HG03060 (cell line): ENCODE data around the gene ADM.
"Not testable (repeated sequence)": the region's sequence is repeated elsewhere in the genome, so short reads cannot be mapped to it uniquely, and the experiment has no call there.

Source experiments
- ATAC-seq: cut with Tn5 transposase; IDR thresholded peaks from one replicate; pipeline ENCODE4 v1.9.1; 2021; ENCODE audit warnings: low read depth, moderate number of reproducible peaks; ENCODE audit not compliant: unreplicated experiment

Gene ADM, protein sequence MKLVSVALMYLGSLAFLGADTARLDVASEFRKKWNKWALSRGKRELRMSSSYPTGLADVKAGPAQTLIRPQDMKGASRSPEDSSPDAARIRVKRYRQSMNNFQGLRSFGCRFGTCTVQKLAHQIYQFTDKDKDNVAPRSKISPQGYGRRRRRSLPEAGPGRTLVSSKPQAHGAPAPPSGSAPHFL

DNA sequence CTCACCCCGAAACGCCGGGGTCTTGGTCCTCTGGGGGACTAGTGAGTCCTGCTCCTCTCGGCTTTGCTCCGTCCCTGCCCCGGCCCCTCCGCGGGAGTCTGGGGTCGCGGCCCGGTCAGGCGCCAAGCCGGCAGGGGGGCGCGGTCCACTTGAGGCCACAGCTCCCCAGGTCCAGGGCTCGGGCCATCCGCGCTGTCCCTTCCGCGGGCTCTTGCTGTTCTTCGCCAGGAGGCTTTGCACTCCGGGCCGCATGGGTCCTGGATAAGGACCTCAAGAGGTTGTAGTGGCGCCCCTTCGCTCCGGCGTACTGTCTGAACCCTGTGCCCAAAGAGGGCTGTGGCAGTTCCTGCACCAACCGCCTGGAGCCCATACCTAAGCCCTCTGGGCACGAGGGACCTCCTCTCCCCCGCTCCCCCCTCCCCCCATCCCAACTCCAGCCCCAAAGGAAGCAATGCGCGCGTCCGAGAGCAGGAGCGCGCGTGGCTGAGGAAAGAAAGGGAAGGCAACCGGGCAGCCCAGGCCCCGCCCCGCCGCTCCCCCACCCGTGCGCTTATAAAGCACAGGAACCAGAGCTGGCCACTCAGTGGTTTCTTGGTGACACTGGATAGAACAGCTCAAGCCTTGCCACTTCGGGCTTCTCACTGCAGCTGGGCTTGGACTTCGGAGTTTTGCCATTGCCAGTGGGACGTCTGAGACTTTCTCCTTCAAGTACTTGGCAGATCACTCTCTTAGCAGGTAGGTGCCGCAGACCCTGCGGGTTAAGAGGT lies at the start of gene ADM:
TSS of gene ADM (plus strand) at position 579 of the 767 bp plus-strand sequence. CDS start 628 bp downstream, outside the sequence.
- no peak for ATAC-seq

DNA sequence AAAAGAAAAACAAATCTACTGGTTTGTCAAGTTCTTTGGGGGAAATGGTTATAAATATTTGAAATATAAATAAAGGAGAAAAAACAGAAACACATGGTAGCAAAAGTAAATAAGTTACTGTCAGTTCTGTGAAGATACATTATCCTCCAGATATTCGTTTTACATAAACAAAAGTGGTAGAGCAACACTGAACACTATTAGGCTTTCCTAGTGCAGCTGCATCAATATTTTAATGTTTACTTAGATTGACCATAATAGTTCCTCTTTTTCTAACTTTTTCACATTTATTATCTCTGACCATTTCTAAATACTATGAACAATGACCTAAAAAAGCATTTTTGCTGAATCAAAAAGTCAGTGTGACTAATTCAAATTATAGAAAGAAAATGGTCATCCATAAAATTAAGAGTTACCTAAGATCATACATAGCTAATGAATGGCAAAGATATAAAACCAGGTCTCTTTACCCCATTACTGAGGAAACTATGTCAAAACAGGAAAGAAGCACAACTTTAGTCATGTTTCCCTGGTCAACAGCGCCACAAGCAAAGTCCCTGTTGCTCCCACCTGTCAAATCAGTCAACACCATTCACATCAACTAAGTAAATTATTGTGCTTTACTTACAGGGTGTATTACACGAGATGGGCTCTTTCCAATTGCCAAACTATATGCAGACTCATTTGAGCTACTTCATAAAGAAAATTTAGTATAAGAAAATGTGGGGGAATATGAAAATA lies 49.3 kb upstream of the ADM start:
- no peak for ATAC-seq

DNA sequence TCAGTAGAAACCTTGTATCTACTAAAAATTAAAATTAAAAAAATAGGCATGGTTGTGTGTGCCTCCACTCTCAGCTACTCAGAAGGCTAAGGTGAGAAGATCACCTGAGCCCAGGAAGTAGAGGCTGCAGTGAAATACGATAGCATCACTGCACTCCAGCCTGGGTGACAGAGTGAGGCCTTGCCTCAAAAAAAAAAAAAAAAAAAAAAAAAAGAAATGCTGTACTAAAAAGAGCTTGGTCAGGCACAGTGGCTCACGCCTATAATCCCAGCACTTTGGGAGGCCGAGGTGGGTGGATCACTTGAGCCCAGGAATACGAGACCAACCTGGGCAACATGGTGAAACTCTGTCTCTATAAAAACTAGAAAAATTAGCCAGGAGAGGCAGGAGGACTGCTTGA lies 47.4 kb upstream of the ADM start:
- ATAC-seq, result no peak

DNA sequence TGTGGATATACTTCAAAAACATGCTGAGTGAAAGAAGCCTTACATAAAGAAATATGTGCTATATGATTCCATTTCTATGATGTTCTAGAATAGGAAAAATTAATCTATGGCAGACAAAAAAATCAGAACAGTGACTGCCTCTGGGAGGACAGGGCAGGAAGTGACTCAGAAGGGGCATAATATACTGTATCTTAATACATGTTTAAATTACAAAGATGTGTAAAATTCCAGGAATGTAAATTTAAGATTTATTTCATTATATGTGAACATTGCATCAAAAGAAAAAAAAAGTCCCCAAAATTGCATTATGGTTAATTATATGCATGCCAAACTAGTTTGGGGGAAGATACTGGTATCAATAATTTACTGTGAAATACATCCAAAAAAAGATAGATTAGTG lies 43.1 kb upstream of the ADM start:
- no peak for ATAC-seq

DNA sequence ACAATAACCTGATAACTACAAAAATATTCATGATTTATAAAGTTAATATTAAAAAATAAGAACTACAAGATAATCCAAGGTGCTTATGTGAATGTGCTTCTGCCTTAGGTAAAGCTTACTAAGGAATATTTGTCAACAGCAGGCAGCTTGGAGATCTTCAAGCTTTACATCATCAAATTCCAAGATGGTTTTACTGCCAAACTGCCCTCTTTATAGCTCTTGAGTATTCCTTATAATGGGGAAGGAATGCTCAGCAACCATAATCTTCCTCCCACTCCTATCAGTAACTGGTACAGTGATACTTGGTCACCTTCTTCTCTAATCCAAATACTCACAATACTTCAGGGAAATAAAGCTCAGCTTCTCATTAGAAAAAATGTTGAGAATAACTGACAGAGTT lies 40.9 kb upstream of the ADM start:
- no peak for ATAC-seq

DNA sequence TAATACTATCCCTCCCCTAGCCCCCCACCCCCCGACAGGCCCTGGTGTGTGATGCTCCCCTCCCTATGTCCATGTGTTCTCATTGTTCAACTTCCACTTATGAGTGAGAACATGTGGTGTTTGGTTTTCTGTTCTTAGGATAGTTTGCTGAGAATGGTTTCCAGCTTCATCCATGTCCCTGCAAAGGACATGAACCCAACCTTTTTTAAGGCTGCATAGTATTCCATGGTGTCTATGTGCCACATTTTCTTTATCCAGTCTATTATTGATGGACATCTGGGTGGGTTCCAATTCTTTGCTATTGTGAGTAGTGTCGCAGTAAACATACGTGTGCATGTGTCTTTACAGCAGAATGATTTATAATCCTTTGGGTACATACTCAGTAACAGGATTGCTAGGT lies 40.2 kb upstream of the ADM start:
- not testable (repeated sequence) for ATAC-seq

DNA sequence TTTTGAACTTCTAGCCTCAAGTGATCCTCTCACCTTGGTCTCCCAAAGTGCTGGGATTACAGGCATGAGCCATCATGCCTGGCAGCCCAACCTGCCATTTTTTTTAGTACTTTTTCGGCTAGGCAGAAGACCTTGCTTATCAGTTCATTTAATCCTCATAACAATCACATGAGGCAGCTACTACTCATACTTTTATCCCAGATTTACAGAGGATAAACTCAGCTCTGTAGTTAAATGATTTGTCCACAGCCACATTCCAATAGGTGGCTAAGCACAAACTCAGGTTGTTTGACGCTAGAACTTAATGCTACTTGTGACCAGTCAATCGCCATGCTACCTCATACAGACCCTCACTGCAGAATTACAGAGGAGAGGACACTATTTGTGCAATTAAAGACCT lies 38.9 kb upstream of the ADM start:
- no peak for ATAC-seq

DNA sequence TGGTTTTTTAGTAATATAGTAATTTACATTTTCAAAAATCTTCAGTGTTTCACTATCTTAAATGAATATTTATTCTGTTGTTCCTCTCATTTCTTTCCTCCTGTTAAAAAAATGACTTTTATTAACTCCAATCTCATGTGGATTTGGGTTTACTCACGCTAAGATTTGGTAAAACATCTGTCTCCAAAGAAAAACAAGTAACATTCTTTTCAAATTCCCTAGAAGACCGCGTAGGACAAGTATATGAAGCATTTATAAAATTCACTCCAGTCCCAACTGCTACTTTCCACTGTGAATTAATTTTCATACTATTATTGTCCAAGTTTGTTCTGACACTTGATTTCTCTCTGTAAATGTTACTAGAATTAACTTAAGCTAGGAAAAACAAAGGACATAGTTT lies 37.1 kb upstream of the ADM start:
- no peak for ATAC-seq

DNA sequence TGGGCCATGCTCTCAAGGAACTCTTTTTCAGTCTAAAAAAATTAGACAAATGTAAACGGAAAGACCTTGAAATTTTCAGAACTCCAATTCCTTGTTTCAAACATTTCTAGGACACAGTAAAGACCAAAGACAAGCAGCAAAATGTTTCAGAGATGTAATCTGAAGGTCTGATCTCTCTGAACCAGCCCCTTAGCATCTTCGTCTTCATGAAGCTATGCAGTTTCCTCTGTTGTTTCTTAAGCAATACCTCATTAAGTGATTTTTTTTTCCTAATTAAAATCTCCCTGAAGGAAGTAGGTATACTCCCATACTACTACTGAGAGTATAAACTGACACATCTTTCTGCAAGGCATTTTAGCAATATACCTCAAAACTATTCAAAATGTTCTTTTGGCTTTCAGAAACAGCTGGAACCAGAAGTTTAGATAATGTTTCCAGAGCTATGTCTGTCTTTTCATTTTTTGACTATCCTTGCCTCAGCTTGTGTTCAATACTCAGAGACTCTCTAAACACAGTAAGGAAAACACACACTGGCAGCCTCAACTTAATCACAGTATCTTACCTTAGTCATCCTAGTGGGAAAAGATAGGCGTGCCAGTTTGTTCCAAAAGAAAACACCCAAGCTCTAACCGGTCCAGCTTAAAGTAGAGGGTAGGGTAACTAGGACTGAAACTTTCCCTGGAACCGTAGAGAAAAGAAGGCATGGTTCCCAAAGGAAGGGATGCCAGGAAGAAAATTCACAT lies 36.0 kb upstream of the ADM start:
- ATAC-seq, result no peak

DNA sequence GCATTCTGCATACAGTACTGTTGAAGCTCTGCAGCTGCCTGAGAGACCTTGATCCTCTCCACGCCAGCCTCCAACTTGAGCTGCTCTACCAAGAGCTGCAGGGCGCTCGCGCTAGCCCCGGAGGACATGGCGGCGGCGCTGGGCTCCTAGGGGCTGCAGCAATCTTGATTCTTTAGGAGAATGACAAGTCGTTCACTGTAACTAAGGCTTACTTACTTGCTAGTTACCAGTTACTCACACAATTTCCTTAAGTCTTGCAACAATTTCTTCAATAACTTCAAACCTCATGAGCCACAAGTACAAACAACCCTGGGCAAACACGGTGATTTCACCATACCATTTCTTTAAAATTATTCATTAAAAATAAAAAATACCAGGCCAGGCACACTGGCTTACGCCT lies 32.7 kb upstream of the ADM start:
- ATAC-seq, result no peak

DNA sequence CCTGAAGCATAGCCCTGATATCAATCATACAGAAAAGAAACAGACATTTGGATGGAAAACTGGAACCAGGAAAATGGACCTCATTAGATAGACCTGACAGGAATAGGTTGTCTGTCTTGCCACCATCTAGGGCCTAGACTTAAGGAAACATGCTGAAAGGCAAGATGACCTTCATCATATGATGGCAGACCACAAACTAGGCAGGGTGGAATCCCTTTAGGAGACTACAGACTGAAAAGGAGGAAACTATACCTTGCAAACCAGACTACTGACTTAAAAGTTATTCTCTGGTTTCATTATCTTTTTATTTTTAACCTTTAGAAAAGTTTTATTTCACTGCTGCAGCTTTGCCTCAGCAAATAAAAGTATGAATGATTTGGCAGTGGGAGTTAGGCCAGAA lies 31.1 kb upstream of the ADM start:
- ATAC-seq, result no peak

DNA sequence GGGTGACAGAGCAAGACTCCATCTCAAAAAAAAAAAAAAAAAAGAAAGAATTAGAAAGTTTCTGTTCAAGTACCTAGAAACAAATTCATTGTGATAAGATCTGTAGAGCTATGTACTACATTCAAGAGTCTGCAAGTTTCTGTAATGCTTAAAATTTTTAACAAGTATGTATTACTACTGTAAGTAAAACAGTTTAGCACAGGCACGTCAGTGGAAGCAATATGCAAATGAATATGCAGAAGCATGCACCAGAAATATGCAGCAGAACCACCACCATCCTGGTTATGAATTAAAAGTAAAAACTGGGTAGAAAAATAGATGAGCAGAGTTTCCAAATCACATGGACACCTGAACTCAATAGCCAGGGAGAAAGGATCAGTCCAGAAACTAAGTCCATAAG lies 30.1 kb upstream of the ADM start:
- ATAC-seq, result no peak

DNA sequence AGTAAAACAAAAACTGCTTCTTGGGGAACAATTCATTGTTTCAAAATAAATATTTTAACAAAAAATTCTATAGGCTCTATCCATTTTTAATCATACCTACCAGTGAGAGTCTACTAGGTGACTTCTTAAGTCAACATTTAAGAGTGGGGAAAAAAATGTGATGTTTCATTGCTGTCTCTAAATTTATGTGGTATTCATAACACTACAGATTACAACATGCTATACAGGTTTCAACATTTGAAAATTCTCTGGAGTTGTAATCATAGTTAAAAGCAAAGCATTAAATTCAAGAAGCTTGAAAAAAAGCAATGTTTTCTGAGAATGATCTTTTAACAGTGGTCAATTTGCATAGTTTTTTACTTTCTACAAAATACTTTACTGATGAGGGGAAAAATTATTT lies 29.2 kb upstream of the ADM start:
- ATAC-seq, result no peak

DNA sequence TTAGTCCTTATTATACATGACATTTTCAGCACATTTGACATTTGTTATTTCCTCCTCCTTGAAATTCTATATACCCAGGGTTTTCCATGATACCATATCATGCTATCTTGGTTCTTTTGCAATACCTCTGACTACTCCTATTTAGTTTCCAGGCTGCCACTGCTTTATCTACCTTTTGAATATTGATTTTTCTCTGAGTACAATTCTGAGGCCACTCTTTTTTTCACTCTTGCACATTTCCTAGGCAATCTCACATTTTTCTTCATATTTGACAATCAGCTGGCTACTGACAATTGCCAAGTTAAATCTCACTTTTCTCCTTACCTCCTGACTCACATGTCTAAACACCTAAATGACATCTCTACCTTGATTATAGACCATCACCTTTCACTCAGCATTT lies 22.8 kb upstream of the ADM start:
- no peak for ATAC-seq

DNA sequence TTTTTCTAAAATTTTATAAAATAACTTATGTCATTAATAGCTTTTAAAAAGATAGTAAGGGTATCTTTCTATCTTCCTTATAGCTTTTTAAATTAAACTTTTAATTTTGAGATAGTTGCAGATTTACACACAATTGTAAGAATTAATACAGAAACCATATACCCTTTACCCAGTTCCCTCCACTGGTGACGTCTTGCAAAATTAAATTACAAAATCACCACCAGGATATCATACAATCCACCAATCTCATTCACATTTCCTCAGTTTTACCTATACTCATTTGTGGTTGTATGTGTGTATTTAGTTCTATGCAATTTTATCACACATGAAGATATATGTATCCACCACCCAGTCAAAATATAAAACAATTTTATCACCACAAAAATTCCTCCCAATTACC lies 20.9 kb upstream of the ADM start:
- no peak for ATAC-seq

DNA sequence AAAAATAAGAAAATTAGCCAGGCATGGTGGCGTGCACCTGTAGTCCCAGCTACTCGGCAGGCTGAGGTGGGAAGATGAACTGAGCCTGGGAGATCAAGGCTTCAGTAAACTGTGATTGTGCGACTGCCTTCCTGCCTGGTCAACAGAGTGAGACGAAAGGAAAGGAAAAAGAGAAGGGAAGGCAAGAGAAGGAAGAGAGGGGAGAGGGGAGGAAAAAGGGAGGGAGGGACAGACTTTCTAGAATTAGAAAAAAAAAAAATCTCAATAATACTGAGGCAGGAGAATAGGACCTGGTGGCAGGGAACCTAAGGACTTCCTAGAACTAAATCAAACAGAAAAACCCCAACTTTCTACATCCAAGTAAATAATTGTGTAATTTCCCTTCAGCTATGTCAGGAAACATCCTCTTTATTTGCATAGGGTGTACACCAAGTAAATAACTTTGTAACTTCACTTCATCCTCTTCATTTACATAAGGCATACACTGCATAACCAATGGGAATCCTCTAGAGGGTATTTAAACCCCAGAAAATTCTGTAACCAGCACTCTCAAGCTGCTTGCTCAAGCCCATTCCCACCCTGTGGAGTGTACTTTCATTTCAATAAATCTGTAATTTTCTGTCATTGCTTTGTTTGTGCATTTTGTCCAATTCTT lies 19.6 kb upstream of the ADM start:
- ATAC-seq, result no peak

DNA sequence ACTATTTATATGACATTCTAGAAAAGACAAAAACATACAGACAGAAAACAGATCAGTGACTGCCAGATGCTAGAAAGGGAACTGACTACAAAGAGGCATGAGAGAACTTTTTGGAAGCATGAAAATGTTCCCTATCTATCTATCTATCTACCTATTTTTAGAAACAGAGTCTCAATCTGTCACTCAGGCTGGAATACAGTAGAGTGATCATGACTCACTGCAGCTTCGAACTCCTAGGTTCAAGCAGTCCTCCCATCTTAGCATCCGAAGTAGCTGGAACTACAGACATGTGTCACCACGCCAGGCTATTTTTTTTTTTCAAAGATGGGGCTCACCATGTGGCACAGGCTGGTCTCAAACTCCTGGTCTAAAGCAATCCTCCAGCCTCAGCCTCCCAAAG lies 17.7 kb upstream of the ADM start:
- no peak for ATAC-seq

DNA sequence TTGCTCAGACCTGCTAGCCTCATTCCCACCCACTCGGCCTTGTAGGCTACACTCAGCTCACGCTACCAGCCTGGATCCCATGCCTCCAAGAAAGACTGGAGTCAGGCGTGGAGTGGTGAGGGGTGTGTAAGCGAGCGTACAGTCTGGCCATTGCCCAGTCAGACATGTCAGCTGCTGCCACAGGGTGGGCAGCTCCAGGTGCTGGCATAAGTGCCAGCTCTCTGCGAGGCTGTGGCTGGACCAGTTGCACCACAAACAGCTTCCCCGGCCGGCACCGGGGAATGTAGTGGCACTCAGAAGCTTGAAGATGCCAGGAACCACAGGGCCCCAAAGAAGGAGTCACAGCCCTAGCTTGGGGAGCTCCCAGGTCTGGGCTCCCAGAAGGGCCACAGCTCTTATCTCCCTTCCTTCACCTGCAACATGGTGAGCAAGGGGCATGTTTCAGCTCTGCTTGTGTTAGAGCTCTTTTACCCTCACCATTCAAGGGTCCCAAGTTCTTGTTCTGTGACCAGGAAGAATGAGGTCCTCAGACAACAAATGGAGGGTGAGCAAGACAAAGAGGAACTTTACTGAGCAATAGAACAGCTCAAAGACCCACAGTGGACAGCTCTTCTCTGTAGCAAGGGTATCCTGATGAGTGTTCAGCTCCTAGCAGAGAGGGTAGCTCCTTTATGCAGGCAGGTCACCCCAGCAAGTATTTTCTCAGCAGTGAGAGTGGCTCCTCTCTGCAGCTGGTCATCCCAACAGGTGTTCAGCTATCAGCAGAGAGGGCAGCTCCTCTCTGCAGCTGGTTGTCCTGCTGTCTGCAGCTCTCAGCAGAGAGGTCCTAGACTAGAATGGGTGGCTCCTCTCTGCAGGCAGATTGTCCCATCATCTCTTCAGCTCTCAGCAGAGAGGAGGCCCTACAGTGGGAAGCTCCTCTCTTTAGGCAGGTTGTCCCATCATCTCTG lies 16.8 kb upstream of the ADM start:
- no peak for ATAC-seq
